Measurements from ENCODE around the gene KCNJ6. TPM values are rescaled to one million over a fixed set of nuclear protein-coding genes. Genes with fewer than 3 reads are reported as not detected.
"Not testable (repeated sequence)": the region's sequence is repeated elsewhere in the genome, so short reads cannot be mapped to it uniquely, and the experiment has no call there.

Gene KCNJ6
- polyA plus RNA-seq, 6 donors from 2014 or later, result not detected

DNA sequence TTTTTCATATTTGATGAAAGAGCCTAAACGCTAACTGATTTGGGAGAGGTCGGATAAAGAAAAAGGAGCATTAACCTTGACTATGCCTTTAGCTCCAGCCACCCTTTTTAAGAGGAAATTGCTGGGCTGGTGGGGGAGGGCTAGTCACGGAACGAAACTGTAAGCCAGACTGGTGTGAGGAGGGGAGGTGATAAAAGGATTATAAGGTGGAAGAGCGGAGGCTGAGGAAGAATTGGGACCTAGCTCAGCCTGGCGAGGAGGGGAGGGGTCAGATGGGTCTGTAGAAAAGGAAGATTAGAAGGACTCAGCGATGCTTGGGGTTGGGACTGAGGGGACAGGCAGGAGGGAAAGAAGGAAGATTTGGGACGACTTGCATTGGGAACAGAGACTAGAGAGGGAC is 325.4 kb downstream of the KCNJ6 start:
- H3K9me3 Mint-ChIP-seq; H3K4me1 Mint-ChIP-seq; H3K27me3 Mint-ChIP-seq; DNase-seq; H3K27ac Mint-ChIP-seq; H3K36me3 Mint-ChIP-seq; ATAC-seq (ENCODE audit: low read depth in 2 of 2); H3K4me3 Mint-ChIP-seq: not testable (repeated sequence)

DNA sequence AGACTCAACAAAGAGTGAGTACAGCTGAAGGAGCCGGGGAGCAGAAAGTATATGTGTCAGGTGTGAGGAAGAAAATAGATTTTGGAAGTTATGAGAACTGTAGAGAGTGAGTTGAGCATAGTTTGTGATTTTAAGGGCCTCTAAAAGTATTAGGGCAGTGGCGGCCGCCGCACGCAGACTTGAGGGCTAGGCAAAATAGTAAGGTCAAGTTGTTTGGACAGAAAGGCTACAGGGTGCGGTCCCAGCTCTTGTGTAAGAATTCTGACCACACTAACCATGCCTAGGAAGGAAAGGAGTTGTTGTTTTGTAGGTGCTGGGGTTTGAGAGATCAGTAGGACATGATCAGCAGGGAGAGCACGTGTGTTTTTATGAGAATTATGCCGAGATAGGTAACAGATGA is 327.6 kb downstream of the KCNJ6 start:
- not testable (repeated sequence) for H3K27ac Mint-ChIP-seq; H3K36me3 Mint-ChIP-seq; ATAC-seq (ENCODE audit: low read depth in 2 of 2); H3K4me1 Mint-ChIP-seq; H3K27me3 Mint-ChIP-seq; DNase-seq; H3K4me3 Mint-ChIP-seq; H3K9me3 Mint-ChIP-seq

DNA sequence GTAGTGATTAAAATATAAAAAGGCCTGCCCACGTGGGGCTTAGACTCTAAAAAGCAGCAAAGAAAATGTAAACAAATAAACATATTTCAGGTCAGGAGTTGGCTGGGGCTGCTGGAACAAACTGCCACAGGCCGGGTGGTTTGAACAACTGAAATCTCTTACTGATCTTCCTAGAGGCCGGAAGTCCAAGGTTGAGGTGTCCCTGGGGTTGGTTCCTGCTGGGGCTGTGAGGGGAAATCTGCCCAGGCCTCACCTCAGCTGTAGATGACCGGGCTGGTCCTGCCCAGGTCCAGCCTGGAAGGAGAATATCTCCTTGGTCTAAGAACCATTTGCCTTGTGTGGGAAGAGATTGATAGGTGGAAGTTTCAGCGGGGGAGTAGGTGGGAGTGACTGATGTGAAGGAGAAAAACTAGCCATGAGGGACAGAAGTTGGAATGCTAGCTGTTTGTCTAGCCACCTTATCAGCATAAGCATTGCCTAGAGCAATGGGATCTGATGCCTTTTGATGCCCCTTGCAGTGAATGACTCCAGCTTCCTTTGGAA is 328.6 kb downstream of the KCNJ6 start:
- Mint-ChIP-seq H3K27me3 (no peaks in the 10 kb centered on the region), H3K4me1 (no peaks in the 10 kb centered on the region), H3K4me3 (no peak overlapping the region), H3K36me3 (no peaks in the 10 kb centered on the region), H3K9me3 (no peaks in the 10 kb centered on the region), H3K27ac (no peak overlapping the region)
- DNase-seq (no peak), ATAC-seq (ENCODE audit: low read depth in 2 of 2) (no peak)

GRCh38 chr21:37587203-37587602 is 329.1 kb downstream of the KCNJ6 start:
- Mint-ChIP-seq H3K27me3 (no peaks in the 10 kb centered on the region), H3K4me3 (no peak overlapping the region), H3K9me3 (no peaks in the 10 kb centered on the region), H3K36me3 (no peaks in the 10 kb centered on the region), H3K4me1 (no peaks in the 10 kb centered on the region), H3K27ac (no peak overlapping the region)
- no peak for DNase-seq
- no peak for ATAC-seq (ENCODE audit: low read depth in 2 of 2)

- Mint-ChIP-seq H3K9me3 (peaks cover 4 to 33% (median 22%) of the 10 kb centered on the region in 7 donors), H3K36me3 (peaks cover 0 to 11% of the 10 kb centered on the region in 2 donors), H3K27ac (peak overlapping the region in 2 of 6 donors; percentile 30), H3K4me3 (no peak overlapping the region), H3K27me3 (peaks cover 0 to 27% (median 8%) of the 10 kb centered on the region in 3 donors), H3K4me1 (no peaks in the 10 kb centered on the region)
- DNase-seq (no peak), ATAC-seq (ENCODE audit: low read depth in 2 of 2) (no peak)
These were observed 333.7 kb downstream of the KCNJ6 start for GRCh38 chr21:37582590-37582989.

DNA sequence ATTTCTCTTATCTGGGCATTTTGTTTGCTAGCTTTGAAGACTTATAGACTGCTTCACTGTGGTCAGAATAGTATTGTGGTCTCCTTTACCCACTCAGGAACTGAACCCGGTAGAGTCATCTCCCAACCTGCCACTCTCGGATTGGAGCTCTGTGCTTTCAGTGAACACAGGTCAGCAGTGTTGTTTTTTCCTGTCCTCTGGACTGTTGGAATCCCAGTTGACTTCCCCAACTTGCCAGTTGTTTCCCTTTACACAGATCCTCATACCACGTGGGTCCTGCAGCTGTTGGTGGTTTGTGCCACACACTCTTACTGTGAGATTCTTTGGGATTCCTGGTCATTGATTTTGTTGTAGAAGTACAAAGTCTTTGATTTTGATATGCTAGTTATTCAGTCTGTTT is 335.6 kb downstream of the KCNJ6 start:
- DNase-seq (no peak), ATAC-seq (ENCODE audit: low read depth in 2 of 2) (no peak)
- Mint-ChIP-seq H3K9me3 (peaks cover 4 to 34% (median 22%) of the 10 kb centered on the region in 7 donors), H3K4me3 (no peak overlapping the region), H3K27me3 (peaks cover 0 to 29% (median 10%) of the 10 kb centered on the region in 3 donors), H3K27ac (no peak overlapping the region), H3K36me3 (peaks cover 0 to 11% of the 10 kb centered on the region in 2 donors), H3K4me1 (no peaks in the 10 kb centered on the region)

DNA sequence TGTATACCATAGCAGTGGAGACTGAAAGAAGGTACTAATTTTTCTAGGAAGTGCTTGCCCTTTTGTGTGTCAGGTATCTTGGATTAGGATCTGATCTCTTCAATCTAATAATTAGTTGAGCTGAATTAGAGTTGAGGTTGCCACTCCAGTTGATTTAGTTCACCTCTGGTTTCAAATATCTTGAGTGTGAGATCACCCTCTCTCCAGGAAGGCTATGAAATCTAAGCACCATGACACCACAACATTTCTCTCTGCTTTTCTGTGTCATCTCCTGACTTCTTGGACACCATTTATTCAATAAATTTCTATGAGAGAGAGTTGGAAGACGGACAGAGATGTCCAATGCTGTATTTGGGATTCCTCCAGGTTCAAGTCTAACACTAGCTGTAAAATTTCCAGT is 336.9 kb downstream of the KCNJ6 start:
- Mint-ChIP-seq H3K27me3 (peaks cover 0 to 43% (median 23%) of the 10 kb centered on the region in 3 donors), H3K9me3 (peaks cover 4 to 34% (median 22%) of the 10 kb centered on the region in 7 donors), H3K27ac (no peak overlapping the region), H3K4me1 (no peaks in the 10 kb centered on the region), H3K4me3 (no peak overlapping the region), H3K36me3 (peaks cover 0 to 11% of the 10 kb centered on the region in 2 donors)
- ATAC-seq (ENCODE audit: low read depth in 2 of 2) (no peak), DNase-seq (no peak)

GRCh38 chr21:37578471-37579126 is 337.7 kb downstream of the KCNJ6 start:
- peaks cover 4 to 34% (median 22%) of the 10 kb centered on the region in 7 donors for H3K9me3 Mint-ChIP-seq
- H3K27me3 Mint-ChIP-seq, result peaks cover 0 to 45% (median 27%) of the 10 kb centered on the region in 3 donors
- H3K4me1 Mint-ChIP-seq, result no peaks in the 10 kb centered on the region
- ATAC-seq (ENCODE audit: low read depth in 2 of 2) (no peak), DNase-seq (no peak)
- H3K27ac Mint-ChIP-seq, result no peak overlapping the region
- H3K36me3 Mint-ChIP-seq, result peaks cover 0 to 11% of the 10 kb centered on the region in 2 donors
- H3K4me3 Mint-ChIP-seq, result no peak overlapping the region

GRCh38 chr21:37576929-37577328 is 339.3 kb downstream of the KCNJ6 start:
- Mint-ChIP-seq H3K36me3 (peaks cover 0 to 11% of the 10 kb centered on the region in 2 donors), H3K27me3 (peaks cover 4 to 45% (median 34%) of the 10 kb centered on the region in 3 donors), H3K9me3 (peaks cover 4 to 34% (median 22%) of the 10 kb centered on the region in 7 donors)
- not testable (repeated sequence) for H3K27ac Mint-ChIP-seq; H3K4me3 Mint-ChIP-seq; H3K4me1 Mint-ChIP-seq; DNase-seq; ATAC-seq (ENCODE audit: low read depth in 2 of 2)

DNA sequence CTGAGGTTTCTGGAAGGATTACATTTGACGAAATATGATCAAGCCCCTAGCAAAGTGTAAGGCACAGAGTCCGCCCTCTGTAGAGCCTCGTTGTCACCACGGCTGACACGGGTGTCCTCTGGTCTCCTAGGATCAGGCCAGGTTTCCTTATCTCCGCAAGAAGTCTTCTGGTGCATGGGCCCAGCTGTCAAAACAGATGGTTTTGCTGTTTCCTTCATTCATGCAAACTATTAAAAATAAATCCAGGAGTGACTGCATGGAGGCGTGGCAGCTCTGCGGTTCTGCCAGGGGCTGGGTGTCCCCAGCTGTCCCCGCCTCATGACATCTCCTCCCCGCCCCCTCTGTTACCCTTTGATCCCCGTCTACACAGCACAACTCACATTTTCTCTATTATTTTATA is 340.7 kb downstream of the KCNJ6 start:
- DNase-seq, result no peak
- Mint-ChIP-seq H3K4me1 (no peaks in the 10 kb centered on the region), H3K27me3 (peaks cover 9 to 40% (median 30%) of the 10 kb centered on the region in 3 donors), H3K27ac (no peak overlapping the region), H3K4me3 (no peak overlapping the region), H3K36me3 (peaks cover 0 to 17% of the 10 kb centered on the region in 2 donors), H3K9me3 (peaks cover 4 to 31% (median 21%) of the 10 kb centered on the region in 7 donors)
- ATAC-seq (ENCODE audit: low read depth in 2 of 2), result no peak

DNA sequence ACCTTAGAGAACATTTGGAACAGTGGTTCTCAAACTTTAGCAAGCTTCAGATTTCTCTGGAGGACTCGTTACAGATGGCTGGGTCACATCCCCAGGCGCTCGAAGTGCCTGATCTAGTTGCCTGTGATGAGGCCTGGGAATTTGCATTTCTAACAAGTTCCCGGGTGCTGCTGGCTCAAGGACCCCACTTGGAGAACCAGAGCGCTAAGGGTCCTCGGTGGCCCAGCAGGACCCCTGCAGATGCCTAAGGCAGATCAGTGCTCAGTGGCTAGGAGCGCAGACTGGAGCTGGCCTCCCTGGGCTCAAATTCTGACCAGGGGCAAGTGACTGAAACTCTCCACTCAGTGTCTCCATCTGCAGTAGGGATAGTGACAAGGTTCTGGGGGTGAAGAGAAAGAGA is 341.5 kb downstream of the KCNJ6 start:
- DNase-seq, result no peak
- H3K4me3 Mint-ChIP-seq, result no peak overlapping the region
- H3K27me3 Mint-ChIP-seq, result peaks cover 9 to 44% (median 35%) of the 10 kb centered on the region in 3 donors
- H3K9me3 Mint-ChIP-seq, result peaks cover 4 to 24% (median 19%) of the 10 kb centered on the region in 7 donors
- no peaks in the 10 kb centered on the region for H3K4me1 Mint-ChIP-seq
- H3K27ac Mint-ChIP-seq, result no peak overlapping the region
- no peak for ATAC-seq (ENCODE audit: low read depth in 2 of 2)
- peaks cover 0 to 17% of the 10 kb centered on the region in 2 donors for H3K36me3 Mint-ChIP-seq

- no peak for DNase-seq
- Mint-ChIP-seq H3K9me3 (peaks cover 4 to 20% (median 15%) of the 10 kb centered on the region in 7 donors), H3K27ac (no peak overlapping the region), H3K27me3 (peaks cover 9 to 41% (median 39%) of the 10 kb centered on the region in 3 donors), H3K36me3 (peaks cover 0 to 17% of the 10 kb centered on the region in 2 donors), H3K4me3 (no peak overlapping the region), H3K4me1 (no peaks in the 10 kb centered on the region)
- ATAC-seq (ENCODE audit: low read depth in 2 of 2), result no peak
These were observed 341.9 kb downstream of the KCNJ6 start for GRCh38 chr21:37574316-37574715.

DNA sequence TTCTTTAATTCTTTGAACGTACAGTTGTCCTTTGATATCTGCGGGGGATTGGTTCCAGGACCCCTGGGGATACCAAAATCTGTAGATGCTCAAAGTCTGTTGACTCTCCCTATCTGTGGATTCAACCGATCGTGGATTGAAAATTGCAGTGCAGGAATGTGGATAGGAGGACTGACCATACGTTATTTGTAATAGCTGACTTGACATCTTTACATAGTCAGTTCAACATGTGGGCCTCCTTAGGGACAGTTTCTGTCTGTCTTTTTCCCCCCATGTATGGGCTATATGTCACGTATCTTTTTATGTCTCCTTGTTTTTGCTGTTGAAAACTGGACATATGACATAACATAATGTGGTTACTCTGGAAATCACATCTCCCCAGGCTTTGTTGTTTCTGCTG is 344.8 kb downstream of the KCNJ6 start:
- H3K27ac Mint-ChIP-seq, result no peak overlapping the region
- no peak overlapping the region for H3K4me3 Mint-ChIP-seq
- peaks cover 0 to 6% of the 10 kb centered on the region in 2 donors for H3K36me3 Mint-ChIP-seq
- no peaks in the 10 kb centered on the region for H3K9me3 Mint-ChIP-seq
- H3K4me1 Mint-ChIP-seq, result no peaks in the 10 kb centered on the region
- H3K27me3 Mint-ChIP-seq, result peaks cover 14 to 44% (median 34%) of the 10 kb centered on the region in 3 donors
- ATAC-seq (ENCODE audit: low read depth in 2 of 2), result no peak
- DNase-seq, result no peak

GRCh38 chr21:37568916-37569315 is 347.3 kb downstream of the KCNJ6 start:
- no peak overlapping the region for H3K4me3 Mint-ChIP-seq
- DNase-seq (no peak), ATAC-seq (ENCODE audit: low read depth in 2 of 2) (no peak)
- peaks cover 0 to 6% of the 10 kb centered on the region in 2 donors for H3K36me3 Mint-ChIP-seq
- peaks cover 14 to 25% (median 15%) of the 10 kb centered on the region in 3 donors for H3K27me3 Mint-ChIP-seq
- no peaks in the 10 kb centered on the region for H3K9me3 Mint-ChIP-seq
- H3K4me1 Mint-ChIP-seq, result peaks cover 9 to 19% (median 18%) of the 10 kb centered on the region in 3 donors
- H3K27ac Mint-ChIP-seq, result no peak overlapping the region

Measured in naive B cell (primary cell).